ENCODE measurements around the gene HLA-DQB1. TPM values are rescaled to one million over a fixed set of nuclear protein-coding genes. Genes with fewer than 3 reads are reported as not detected.
"Not testable (repeated sequence)": the region's sequence is repeated elsewhere in the genome, so short reads cannot be mapped to it uniquely, and the experiment has no call there.

The HLA-DQB1 gene
- total RNA-seq, 4 donors from 2014 or later = 0.16 to 5.8 (median 1.4) TPM

GRCh38 chr6:32664354-32664753 is 2.1 kb downstream of the HLA-DQB1 start:
- no peak overlapping the region for H3K27ac ChIP-seq
- no peaks in the 10 kb centered on the region for H3K4me1 ChIP-seq
- ATAC-seq = no peak
- no peaks in the 10 kb centered on the region for H3K36me3 ChIP-seq
- H3K9me3 ChIP-seq = no peaks in the 10 kb centered on the region
- no peak overlapping the region for H3K4me3 ChIP-seq
- no peak for TF ChIP-seq POLR2A (IDR thresholded peaks at IDR 0.05)
- no peak for TF ChIP-seq EP300 (IDR thresholded peaks at IDR 0.05)
- TF ChIP-seq POLR2AphosphoS5 (IDR thresholded peaks at IDR 0.05) = no peak
- TF ChIP-seq CTCF (IDR thresholded peaks at IDR 0.05) = no peak
- peaks cover 7% of the 10 kb centered on the region for H3K27me3 ChIP-seq
- no CpG with 5 or more reads among the region's 26 CpGs for WGBS, 2 donors (ENCODE audit: low coverage in 1 of 2)

- H3K4me1 ChIP-seq = no peaks in the 10 kb centered on the region
- H3K4me3 ChIP-seq = no peak overlapping the region
- H3K27me3 ChIP-seq = peaks cover under 1% of the 10 kb centered on the region
- no peaks in the 10 kb centered on the region for H3K36me3 ChIP-seq
- H3K9me3 ChIP-seq = no peaks in the 10 kb centered on the region
- no peak overlapping the region for H3K27ac ChIP-seq
- 0 to 27% methylated on average over 3 of the region's 5 CpGs for WGBS, 2 donors (ENCODE audit: low coverage in 1 of 2)
- TF ChIP-seq EP300 (IDR thresholded peaks at IDR 0.05) (no peak), CTCF (IDR thresholded peaks at IDR 0.05) (no peak), POLR2A (IDR thresholded peaks at IDR 0.05) (no peak), POLR2AphosphoS5 (IDR thresholded peaks at IDR 0.05) (no peak)
- no peak for ATAC-seq
Observed at GRCh38 chr6:32662836-32663235, 3.6 kb downstream of the HLA-DQB1 start.

- no CpG with 5 or more reads among the region's 7 CpGs for WGBS, 2 donors (ENCODE audit: low coverage in 1 of 2)
- H3K27me3 ChIP-seq = no peaks in the 10 kb centered on the region
- no peak for ATAC-seq
- no peak overlapping the region for H3K4me3 ChIP-seq
- no peaks in the 10 kb centered on the region for H3K36me3 ChIP-seq
- no peak overlapping the region for H3K27ac ChIP-seq
- H3K9me3 ChIP-seq = no peaks in the 10 kb centered on the region
- H3K4me1 ChIP-seq = no peaks in the 10 kb centered on the region
- no peak for TF ChIP-seq POLR2AphosphoS5 (IDR thresholded peaks at IDR 0.05)
- TF ChIP-seq EP300 (IDR thresholded peaks at IDR 0.05) = no peak
- TF ChIP-seq POLR2A (IDR thresholded peaks at IDR 0.05) = no peak
- TF ChIP-seq CTCF (IDR thresholded peaks at IDR 0.05) = no peak
Observed at GRCh38 chr6:32662099-32662498, 4.4 kb downstream of the HLA-DQB1 start.

GRCh38 chr6:32659856-32660595 is 6.4 kb downstream of the HLA-DQB1 start:
- no peaks in the 10 kb centered on the region for H3K9me3 ChIP-seq
- ATAC-seq = no peak
- WGBS, 2 donors (ENCODE audit: low coverage in 1 of 2) = 20 to 30% methylated on average over 2 to 3 of the region's 4 CpGs
- H3K4me1 ChIP-seq = no peaks in the 10 kb centered on the region
- H3K27me3 ChIP-seq = no peaks in the 10 kb centered on the region
- no peak overlapping the region for H3K27ac ChIP-seq
- H3K4me3 ChIP-seq = no peak overlapping the region
- H3K36me3 ChIP-seq = no peaks in the 10 kb centered on the region
- TF ChIP-seq EP300 (IDR thresholded peaks at IDR 0.05) (no peak), POLR2A (IDR thresholded peaks at IDR 0.05) (no peak)

- Histone ChIP-seq H3K4me1 (no peaks in the 10 kb centered on the region), H3K27me3 (no peaks in the 10 kb centered on the region), H3K36me3 (no peaks in the 10 kb centered on the region), H3K4me3 (no peak overlapping the region), H3K27ac (no peak overlapping the region), H3K9me3 (no peaks in the 10 kb centered on the region)
- TF ChIP-seq POLR2AphosphoS5 (IDR thresholded peaks at IDR 0.05) = no peak
- no peak for TF ChIP-seq EP300 (IDR thresholded peaks at IDR 0.05)
- no peak for TF ChIP-seq POLR2A (IDR thresholded peaks at IDR 0.05)
- no peak for TF ChIP-seq CTCF (IDR thresholded peaks at IDR 0.05)
- WGBS, 2 donors (ENCODE audit: low coverage in 1 of 2) = 83 to 100% methylated on average over 1 to 3 of the region's 6 CpGs
- no peak for ATAC-seq
Observed at GRCh38 chr6:32658268-32658897, 8.1 kb downstream of the HLA-DQB1 start.

- not testable (repeated sequence) for H3K9me3 ChIP-seq, ATAC-seq, H3K4me1 ChIP-seq, H3K36me3 ChIP-seq, H3K4me3 ChIP-seq, H3K27me3 ChIP-seq, H3K27ac ChIP-seq
Observed at GRCh38 chr6:32657819-32658218, 8.6 kb downstream of the HLA-DQB1 start.

GRCh38 chr6:32657329-32657728 is 9.1 kb downstream of the HLA-DQB1 start:
- not testable (repeated sequence) for H3K4me3 ChIP-seq, ATAC-seq, H3K4me1 ChIP-seq, H3K36me3 ChIP-seq, H3K27me3 ChIP-seq, H3K9me3 ChIP-seq, H3K27ac ChIP-seq
- WGBS, 2 donors (ENCODE audit: low coverage in 1 of 2) = no CpG with 5 or more reads among the region's 6 CpGs
